Measurements from ENCODE around the gene CATSPER4. TPM values are rescaled to one million over a fixed set of nuclear protein-coding genes. Genes with fewer than 3 reads are reported as not detected.

The CATSPER4 gene
- total and polyA plus RNA-seq, 2 of the 13 experiments (the other 11 are each of a cell fraction or from before 2014, with no cell fraction given) = not detected

- TF ChIP-seq ZUFSP (CRISPR knock-in tag; IDR thresholded peaks at IDR 0.05; ENCODE audit: borderline replicate concordance) = no peak
- peak; percentile 78 for TF ChIP-seq ZNF329 (CRISPR knock-in tag; IDR thresholded peaks at IDR 0.05; ENCODE audit: low read depth)
- peak; percentile 95 for TF ChIP-seq CREM (IDR thresholded peaks at IDR 0.05)
- peak; percentile 88 for TF ChIP-seq CREM (CRISPR knock-in tag; IDR thresholded peaks at IDR 0.05)
- TF ChIP-seq PCBP1 (IDR thresholded peaks at IDR 0.05; ENCODE audit: borderline replicate concordance, low read depth, low read length) = no peak
- peak; percentile 84 for TF ChIP-seq ZNF407 (CRISPR knock-in tag; IDR thresholded peaks at IDR 0.05; ENCODE audit: not compliant biosample characterization)
- TF ChIP-seq HNRNPK (IDR thresholded peaks at IDR 0.05; ENCODE audit: low read depth, low read length, poor library complexity, severe bottlenecking) = peak; percentile 48
- peak; percentile 90; the same call in 1 of the 2 replicates for TF ChIP-seq NCOA5 (CRISPR knock-in tag; IDR thresholded peaks at IDR 0.05)
- peak; percentile 82 for TF ChIP-seq SNAPC4 (CRISPR knock-in tag; IDR thresholded peaks at IDR 0.05)
- peak; percentile 90; the same call in 1 of the 2 replicates for TF ChIP-seq ZZZ3 (CRISPR knock-in tag; IDR thresholded peaks at IDR 0.05; ENCODE audit: borderline replicate concordance)
- peak; percentile 64 for TF ChIP-seq HNRNPLL (IDR thresholded peaks at IDR 0.05; ENCODE audit: low read depth, low read length, poor library complexity, severe bottlenecking)
These were observed 20.5 kb upstream of the CATSPER4 start, which contains the start of gene ZNF593 (continued) for GRCh38 chr1:26169669-26170471.
